ENCODE results near the gene GFAP.
A peak's percentile ranks its signal among the peaks of the same experiment; 100 is the strongest.

Gene GFAP

DNA sequence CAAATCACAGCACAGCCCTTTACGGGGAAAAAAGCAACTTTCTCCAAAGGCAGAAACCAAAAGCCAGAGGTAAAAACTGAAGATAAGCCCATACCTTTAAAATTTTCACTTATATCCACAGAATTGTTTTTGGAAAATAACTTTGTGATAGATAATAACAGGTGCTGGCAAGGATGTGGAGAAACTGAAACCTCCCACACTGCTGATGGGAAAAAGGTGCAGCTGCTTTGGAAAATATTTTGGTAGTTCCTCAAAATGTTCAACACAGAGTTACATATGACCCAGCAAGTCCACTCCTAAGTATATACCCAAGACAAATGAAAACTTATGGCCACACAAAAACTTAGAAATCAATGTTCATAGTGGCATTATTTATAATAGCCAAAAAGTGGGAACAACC, 28.3 kb downstream of the GFAP start:
- H3K4me3 ChIP-seq (ENCODE audit: low read depth, low read length), result no peak overlapping the region
- TF ChIP-seq, protein P1, sequence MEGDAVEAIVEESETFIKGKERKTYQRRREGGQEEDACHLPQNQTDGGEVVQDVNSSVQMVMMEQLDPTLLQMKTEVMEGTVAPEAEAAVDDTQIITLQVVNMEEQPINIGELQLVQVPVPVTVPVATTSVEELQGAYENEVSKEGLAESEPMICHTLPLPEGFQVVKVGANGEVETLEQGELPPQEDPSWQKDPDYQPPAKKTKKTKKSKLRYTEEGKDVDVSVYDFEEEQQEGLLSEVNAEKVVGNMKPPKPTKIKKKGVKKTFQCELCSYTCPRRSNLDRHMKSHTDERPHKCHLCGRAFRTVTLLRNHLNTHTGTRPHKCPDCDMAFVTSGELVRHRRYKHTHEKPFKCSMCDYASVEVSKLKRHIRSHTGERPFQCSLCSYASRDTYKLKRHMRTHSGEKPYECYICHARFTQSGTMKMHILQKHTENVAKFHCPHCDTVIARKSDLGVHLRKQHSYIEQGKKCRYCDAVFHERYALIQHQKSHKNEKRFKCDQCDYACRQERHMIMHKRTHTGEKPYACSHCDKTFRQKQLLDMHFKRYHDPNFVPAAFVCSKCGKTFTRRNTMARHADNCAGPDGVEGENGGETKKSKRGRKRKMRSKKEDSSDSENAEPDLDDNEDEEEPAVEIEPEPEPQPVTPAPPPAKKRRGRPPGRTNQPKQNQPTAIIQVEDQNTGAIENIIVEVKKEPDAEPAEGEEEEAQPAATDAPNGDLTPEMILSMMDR (conservative IDR thresholded peaks at IDR 0.05; ENCODE audit: low read depth, low read length), result no peak
- no peak for DNase-seq (ENCODE audit: low read depth)

DNA sequence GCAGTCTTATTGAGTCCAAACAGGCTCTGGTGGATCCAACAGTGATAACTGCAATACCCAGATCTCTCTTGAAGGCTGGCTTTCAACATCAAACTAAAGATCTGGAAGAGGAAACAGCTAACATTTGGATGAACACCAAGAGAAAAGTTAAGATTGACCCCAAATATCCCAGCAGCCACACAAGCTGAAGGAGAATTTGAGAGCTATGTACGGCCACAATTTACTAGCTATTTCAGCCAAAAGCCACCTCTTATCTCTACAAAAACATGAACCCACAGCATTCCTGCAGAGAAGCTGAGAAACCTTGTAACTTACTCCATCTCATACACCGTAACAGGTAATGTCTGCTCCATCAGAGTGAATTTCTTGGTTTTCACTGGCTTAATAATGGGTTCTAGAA, 30.4 kb downstream of the GFAP start:
- TF ChIP-seq, protein P1 (conservative IDR thresholded peaks at IDR 0.05; ENCODE audit: low read depth, low read length), result no peak
- no peak overlapping the region for H3K4me3 ChIP-seq (ENCODE audit: low read depth, low read length)
- DNase-seq (ENCODE audit: low read depth), result peak; percentile 78

DNA sequence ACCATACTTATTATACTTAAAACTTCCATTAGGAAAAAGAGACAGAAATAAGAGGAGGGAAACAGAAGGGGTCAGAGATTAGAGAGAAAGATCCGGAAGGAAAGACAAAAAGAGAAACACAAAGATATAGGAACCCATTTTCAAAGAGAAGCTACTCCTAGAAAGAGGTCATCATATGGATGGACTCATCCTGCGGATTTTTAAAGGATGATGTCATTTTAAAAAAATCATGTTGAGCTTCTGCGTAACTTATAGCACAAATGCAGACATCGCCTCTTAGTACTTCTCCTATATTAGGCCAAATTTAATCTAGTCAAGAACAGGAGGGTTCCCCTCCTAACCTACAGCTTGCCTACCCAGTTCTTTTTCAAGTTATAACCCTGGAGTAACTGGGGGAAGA, 34.2 kb downstream of the GFAP start:
- no peak overlapping the region for H3K4me3 ChIP-seq (ENCODE audit: low read depth, low read length)
- TF ChIP-seq, protein P1 (conservative IDR thresholded peaks at IDR 0.05; ENCODE audit: low read depth, low read length), result no peak
- DNase-seq (ENCODE audit: low read depth), result no peak

DNA sequence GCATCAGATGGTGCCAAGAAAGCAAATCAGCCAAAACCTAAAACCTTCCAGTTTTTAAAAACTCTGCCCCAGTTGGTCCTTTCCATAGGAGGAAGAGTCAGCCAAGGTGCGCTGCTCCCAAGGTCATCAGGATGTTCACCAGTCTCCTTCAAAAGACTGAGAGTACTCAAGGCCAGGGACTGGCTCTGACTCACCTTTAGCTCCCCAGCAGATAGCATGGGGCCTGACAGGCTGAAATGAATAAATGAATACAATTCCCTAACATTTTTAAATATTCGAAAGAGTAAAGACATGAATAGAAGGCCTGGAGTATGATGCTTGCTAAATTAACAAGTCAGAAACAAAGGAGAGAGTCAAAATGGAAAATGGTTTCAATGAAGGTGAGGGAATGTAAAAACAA, 35.2 kb downstream of the GFAP start:
- no peak overlapping the region for H3K4me3 ChIP-seq (ENCODE audit: low read depth, low read length)
- TF ChIP-seq, protein P1 (conservative IDR thresholded peaks at IDR 0.05; ENCODE audit: low read depth, low read length), result no peak
- no peak for DNase-seq (ENCODE audit: low read depth)

DNA sequence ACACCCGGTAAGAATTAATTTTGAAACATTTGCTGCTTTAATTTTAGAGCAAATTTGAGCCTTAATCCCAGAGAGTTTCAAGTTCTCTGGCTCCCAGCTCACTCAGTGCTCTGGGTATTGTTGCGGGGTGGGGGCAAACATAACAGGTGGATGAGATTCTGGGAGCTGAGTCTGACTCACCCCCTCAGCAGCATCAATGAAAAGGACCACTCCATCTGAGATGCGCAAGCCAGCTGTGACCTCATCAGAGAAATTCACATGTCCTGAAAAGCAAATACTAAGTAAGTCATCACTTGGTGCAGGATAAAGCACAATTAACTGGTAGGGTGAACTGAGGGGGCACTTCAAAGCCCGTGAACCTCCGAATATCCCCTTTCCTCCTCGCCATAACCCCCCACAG, 35.9 kb downstream of the GFAP start:
- TF ChIP-seq, protein P1 (conservative IDR thresholded peaks at IDR 0.05; ENCODE audit: low read depth, low read length), result no peak
- no peak for DNase-seq (ENCODE audit: low read depth)
- no peak overlapping the region for H3K4me3 ChIP-seq (ENCODE audit: low read depth, low read length)

DNA sequence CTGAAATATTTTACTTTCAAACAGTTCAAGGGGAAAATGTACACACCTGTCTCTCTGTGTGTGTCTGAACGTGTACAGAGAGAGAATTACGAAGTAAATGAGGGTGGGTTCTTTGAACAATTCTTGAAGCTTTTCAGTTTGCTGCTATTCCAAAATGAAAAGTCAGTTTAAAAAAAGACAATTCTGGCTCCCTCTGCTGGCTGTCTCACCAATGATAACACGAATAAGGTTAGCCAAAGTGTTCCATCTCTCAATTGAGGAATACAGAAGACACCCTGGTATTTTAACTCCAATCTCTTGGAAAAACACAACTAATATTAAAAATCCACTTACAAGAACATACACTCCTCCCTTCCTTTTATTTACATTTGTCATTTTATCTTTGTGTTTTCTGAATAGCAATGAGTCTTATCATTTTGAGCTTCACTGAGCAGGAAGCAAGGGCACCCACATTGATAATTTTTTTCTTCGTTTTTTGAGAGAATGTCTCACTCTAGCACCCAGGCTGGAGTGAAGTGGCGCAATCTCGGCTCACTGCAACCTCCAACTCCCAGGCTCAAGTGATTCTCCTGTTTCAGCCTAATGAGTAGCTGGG, 36.6 kb downstream of the GFAP start:
- DNase-seq (ENCODE audit: low read depth), result peak; percentile 60
- TF ChIP-seq, protein P1 (conservative IDR thresholded peaks at IDR 0.05; ENCODE audit: low read depth, low read length), result peak; percentile 71
- H3K4me3 ChIP-seq (ENCODE audit: low read depth, low read length), result no peak overlapping the region

DNA sequence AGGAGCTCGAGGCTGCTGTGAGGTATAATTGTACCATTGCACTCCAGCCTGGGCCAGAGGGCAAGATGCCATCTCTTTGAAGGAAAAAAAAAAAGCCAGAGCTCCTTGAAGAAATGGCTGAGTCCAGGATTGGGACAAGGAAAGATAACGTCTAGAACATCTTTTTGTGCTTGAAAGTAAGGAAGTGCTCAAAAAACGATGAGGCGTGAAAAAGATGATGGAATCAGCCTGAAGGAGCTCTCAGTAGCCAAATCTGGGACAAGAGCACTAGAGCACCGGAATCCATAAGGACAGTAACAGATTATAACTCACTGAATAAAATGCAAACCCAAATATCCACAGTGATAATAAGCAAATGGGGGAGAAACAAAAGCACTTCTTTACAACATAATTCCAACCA, 38.2 kb downstream of the GFAP start:
- TF ChIP-seq, protein P1 (conservative IDR thresholded peaks at IDR 0.05; ENCODE audit: low read depth, low read length), result no peak

More for the DNA sequence above, 38.2 kb downstream of the GFAP start:
- H3K4me3 ChIP-seq (ENCODE audit: low read depth, low read length), result no peak overlapping the region
- DNase-seq (ENCODE audit: low read depth), result no peak

Data from choroid plexus epithelial cell (primary cell).